Measurements from ENCODE around the gene POLE.

Gene POLE

GRCh38 chr12:132687211-132688164, at the start of gene POLE, which contains the start of gene PXMP2:
POLE (minus strand) TSS chr12:132687342; CDS start chr12:132687315, 27 bp downstream.
PXMP2 (plus strand) TSS chr12:132687587; CDS start chr12:132687671, 84 bp downstream.
- POLR2A ChIA-PET = no interaction called here

GRCh38 chr12:132736913-132737312, 49.8 kb upstream of the POLE start:
- POLR2A ChIA-PET = no interaction called here
- CTCF ChIA-PET = no interaction called here
- no peak for DNase-seq (ENCODE audit: extremely low spot score)
- TF ChIP-seq ELF4 (IDR thresholded peaks at IDR 0.05) (no peak), LEF1 (IDR thresholded peaks at IDR 0.05; ENCODE audit: borderline replicate concordance) (no peak), SUZ12 (IDR thresholded peaks at IDR 0.05) (no peak), FOXM1 (IDR thresholded peaks at IDR 0.05; ENCODE audit: borderline replicate concordance) (no peak), HDGF (IDR thresholded peaks at IDR 0.05; ENCODE audit: borderline replicate concordance) (no peak), SP1 (IDR thresholded peaks at IDR 0.05) (no peak), ARNT (IDR thresholded peaks at IDR 0.05) (no peak)

More at GRCh38 chr12:132687211-132688164, at the start of gene POLE, which contains the start of gene PXMP2:
- TF ChIP-seq NFRKB (IDR thresholded peaks at IDR 0.05) (no peak), ARNT (IDR thresholded peaks at IDR 0.05) (no peak), L3MBTL2 (conservative IDR thresholded peaks at IDR 0.05) (0 out of 2 replicates have a peak, but pooled peaks have one; percentile 29), FOXM1 (IDR thresholded peaks at IDR 0.05; ENCODE audit: borderline replicate concordance) (peak; percentile 90), FOXA1 (IDR thresholded peaks at IDR 0.05) (no peak), FOXK2 (IDR thresholded peaks at IDR 0.05) (no peak)
- TF ChIP-seq, protein P1, sequence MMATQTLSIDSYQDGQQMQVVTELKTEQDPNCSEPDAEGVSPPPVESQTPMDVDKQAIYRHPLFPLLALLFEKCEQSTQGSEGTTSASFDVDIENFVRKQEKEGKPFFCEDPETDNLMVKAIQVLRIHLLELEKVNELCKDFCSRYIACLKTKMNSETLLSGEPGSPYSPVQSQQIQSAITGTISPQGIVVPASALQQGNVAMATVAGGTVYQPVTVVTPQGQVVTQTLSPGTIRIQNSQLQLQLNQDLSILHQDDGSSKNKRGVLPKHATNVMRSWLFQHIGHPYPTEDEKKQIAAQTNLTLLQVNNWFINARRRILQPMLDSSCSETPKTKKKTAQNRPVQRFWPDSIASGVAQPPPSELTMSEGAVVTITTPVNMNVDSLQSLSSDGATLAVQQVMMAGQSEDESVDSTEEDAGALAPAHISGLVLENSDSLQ (IDR thresholded peaks at IDR 0.05) = peak; percentile 96
- CTCF ChIA-PET = no interaction called here
- peak; percentile 96 for DNase-seq (ENCODE audit: extremely low spot score)

- no peak for TF ChIP-seq LEF1 (IDR thresholded peaks at IDR 0.05; ENCODE audit: borderline replicate concordance)
- no peak for TF ChIP-seq ZNF384 (IDR thresholded peaks at IDR 0.05)
- no peak for TF ChIP-seq L3MBTL2 (conservative IDR thresholded peaks at IDR 0.05)
- no peak for TF ChIP-seq SP1 (IDR thresholded peaks at IDR 0.05)
- TF ChIP-seq, protein P1 (IDR thresholded peaks at IDR 0.05) = no peak
- TF ChIP-seq CTBP1 (IDR thresholded peaks at IDR 0.05; ENCODE audit: borderline replicate concordance) = no peak
- TF ChIP-seq SUZ12 (IDR thresholded peaks at IDR 0.05) = no peak
- no peak for TF ChIP-seq FOXK2 (IDR thresholded peaks at IDR 0.05)
- TF ChIP-seq BHLHE40 (IDR thresholded peaks at IDR 0.05; ENCODE audit: borderline replicate concordance) = no peak
- TF ChIP-seq FOXA1 (IDR thresholded peaks at IDR 0.05) = no peak
- TF ChIP-seq ARNT (IDR thresholded peaks at IDR 0.05) = no peak
- no peak for DNase-seq (ENCODE audit: extremely low spot score)
- POLR2A ChIA-PET = no interaction called here
- CTCF ChIA-PET = no interaction called here
Observed at GRCh38 chr12:132736378-132736777, 49.2 kb upstream of the POLE start.

GRCh38 chr12:132735496-132735895, 48.4 kb upstream of the POLE start:
- TF ChIP-seq ZNF384 (IDR thresholded peaks at IDR 0.05) (no peak), TARDBP (IDR thresholded peaks at IDR 0.05) (no peak), FOXA1 (IDR thresholded peaks at IDR 0.05) (no peak), BHLHE40 (IDR thresholded peaks at IDR 0.05; ENCODE audit: borderline replicate concordance) (no peak), FOXM1 (IDR thresholded peaks at IDR 0.05; ENCODE audit: borderline replicate concordance) (no peak), CTBP1 (IDR thresholded peaks at IDR 0.05; ENCODE audit: borderline replicate concordance) (no peak), LEF1 (IDR thresholded peaks at IDR 0.05; ENCODE audit: borderline replicate concordance) (no peak), ELF4 (IDR thresholded peaks at IDR 0.05) (no peak), NFRKB (IDR thresholded peaks at IDR 0.05) (no peak), SUZ12 (IDR thresholded peaks at IDR 0.05) (no peak), HDGF (IDR thresholded peaks at IDR 0.05; ENCODE audit: borderline replicate concordance) (no peak), FOXK2 (IDR thresholded peaks at IDR 0.05) (no peak), ARNT (IDR thresholded peaks at IDR 0.05) (no peak), L3MBTL2 (conservative IDR thresholded peaks at IDR 0.05) (no peak), SP1 (IDR thresholded peaks at IDR 0.05) (no peak)
- TF ChIP-seq, protein P1 (IDR thresholded peaks at IDR 0.05) = no peak
- POLR2A ChIA-PET = no interaction called here
- CTCF ChIA-PET = no interaction called here
- DNase-seq (ENCODE audit: extremely low spot score) = no peak

DNA sequence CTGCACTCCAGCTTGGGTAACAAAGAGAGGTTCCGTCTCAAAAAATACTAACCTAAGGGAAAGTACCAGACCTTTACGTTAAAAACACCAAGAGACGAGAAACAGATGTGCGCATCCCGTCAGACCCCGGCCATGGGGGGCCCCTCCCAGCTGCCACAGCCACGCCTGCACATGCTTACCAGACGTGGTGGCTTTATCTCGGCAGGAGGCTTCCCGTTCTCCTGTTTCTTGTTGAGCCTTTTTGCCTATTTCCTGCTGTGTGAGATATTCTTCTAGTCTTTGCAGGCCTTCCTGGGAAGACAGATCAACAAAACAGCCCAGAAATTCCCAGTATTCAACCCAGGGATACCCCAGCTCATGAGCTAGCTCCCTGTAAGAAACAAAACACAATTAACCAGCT, 47.1 kb upstream of the POLE start:
- POLR2A ChIA-PET = no interaction called here

More for the DNA sequence above, 47.1 kb upstream of the POLE start:
- CTCF ChIA-PET = no interaction called here
- no peak for DNase-seq (ENCODE audit: extremely low spot score)
- TF ChIP-seq, protein P1 (IDR thresholded peaks at IDR 0.05) = no peak
- TF ChIP-seq BHLHE40 (IDR thresholded peaks at IDR 0.05; ENCODE audit: borderline replicate concordance) (no peak), LEF1 (IDR thresholded peaks at IDR 0.05; ENCODE audit: borderline replicate concordance) (no peak), ARNT (IDR thresholded peaks at IDR 0.05) (no peak), L3MBTL2 (conservative IDR thresholded peaks at IDR 0.05) (no peak), SUZ12 (IDR thresholded peaks at IDR 0.05) (no peak), HDGF (IDR thresholded peaks at IDR 0.05; ENCODE audit: borderline replicate concordance) (no peak), ELF4 (IDR thresholded peaks at IDR 0.05) (no peak), TARDBP (IDR thresholded peaks at IDR 0.05) (no peak), FOXM1 (IDR thresholded peaks at IDR 0.05; ENCODE audit: borderline replicate concordance) (no peak), FOXK2 (IDR thresholded peaks at IDR 0.05) (no peak), ZNF384 (IDR thresholded peaks at IDR 0.05) (no peak), NFRKB (IDR thresholded peaks at IDR 0.05) (no peak), FOXA1 (IDR thresholded peaks at IDR 0.05) (no peak), SP1 (IDR thresholded peaks at IDR 0.05) (no peak), CTBP1 (IDR thresholded peaks at IDR 0.05; ENCODE audit: borderline replicate concordance) (no peak)

Measured in HEK293T (cell line).